SHP77 treated with DMSO at 0.1 percent for 48 hours (cell line): Measurements from ENCODE around the gene ATP10A.

Experiments used
- DNase-seq: peaks from one replicate; lab custom pipeline; 2025; lab: John Stamatoyannopoulos, UW

Gene ATP10A

GRCh38 chr15:25825207-25825606, 37.9 kb downstream of the ATP10A start:
- no peak for DNase-seq

GRCh38 chr15:25824618-25825017, 38.5 kb downstream of the ATP10A start:
- DNase-seq, result no peak

GRCh38 chr15:25812845-25813244, 50.3 kb downstream of the ATP10A start:
- no peak for DNase-seq

GRCh38 chr15:25812073-25812472, 51.1 kb downstream of the ATP10A start:
- DNase-seq, result no peak

- no peak for DNase-seq
Measured at GRCh38 chr15:25811481-25811906, 51.6 kb downstream of the ATP10A start.

- no peak for DNase-seq
Measured at GRCh38 chr15:25810631-25811091, 52.5 kb downstream of the ATP10A start.

- DNase-seq, result no peak
Measured at GRCh38 chr15:25810154-25810553, 53.0 kb downstream of the ATP10A start.

- no peak for DNase-seq
Measured at GRCh38 chr15:25807063-25807462, 56.1 kb downstream of the ATP10A start.

- no peak for DNase-seq
Measured at GRCh38 chr15:25805031-25805430, 58.1 kb downstream of the ATP10A start.

GRCh38 chr15:25804451-25804850, 58.7 kb downstream of the ATP10A start:
- no peak for DNase-seq

- DNase-seq, result no peak
Measured at GRCh38 chr15:25803541-25803940, 59.6 kb downstream of the ATP10A start.

GRCh38 chr15:25803036-25803435, 60.1 kb downstream of the ATP10A start:
- DNase-seq, result no peak

- DNase-seq, result no peak
Measured at GRCh38 chr15:25802285-25802830, 60.8 kb downstream of the ATP10A start.

- no peak for DNase-seq
Measured at GRCh38 chr15:25801586-25802284, 61.4 kb downstream of the ATP10A start.

- no peak for DNase-seq
Measured at GRCh38 chr15:25800761-25801515, 62.2 kb downstream of the ATP10A start.

GRCh38 chr15:25799906-25800700, 63.0 kb downstream of the ATP10A start:
- no peak for DNase-seq

- no peak for DNase-seq
Measured at GRCh38 chr15:25797936-25798901, 64.9 kb downstream of the ATP10A start.

- no peak for DNase-seq
Measured at GRCh38 chr15:25797511-25797935, 65.6 kb downstream of the ATP10A start.

- DNase-seq, result no peak
Measured at GRCh38 chr15:25797035-25797434, 66.1 kb downstream of the ATP10A start.

GRCh38 chr15:25796395-25796794, 66.7 kb downstream of the ATP10A start:
- DNase-seq, result no peak

GRCh38 chr15:25795712-25796111, 67.4 kb downstream of the ATP10A start:
- DNase-seq, result no peak
